NCI-H748 (cell line): Measurements from ENCODE around the gene TAC3.
A peak's percentile ranks its signal among the peaks of the same experiment; 100 is the strongest.

Experiments
- DNase-seq: peaks from one replicate; lab custom pipeline; 2025; ENCODE audit not compliant: unreplicated experiment; lab: John Stamatoyannopoulos, UW

Gene TAC3

DNA sequence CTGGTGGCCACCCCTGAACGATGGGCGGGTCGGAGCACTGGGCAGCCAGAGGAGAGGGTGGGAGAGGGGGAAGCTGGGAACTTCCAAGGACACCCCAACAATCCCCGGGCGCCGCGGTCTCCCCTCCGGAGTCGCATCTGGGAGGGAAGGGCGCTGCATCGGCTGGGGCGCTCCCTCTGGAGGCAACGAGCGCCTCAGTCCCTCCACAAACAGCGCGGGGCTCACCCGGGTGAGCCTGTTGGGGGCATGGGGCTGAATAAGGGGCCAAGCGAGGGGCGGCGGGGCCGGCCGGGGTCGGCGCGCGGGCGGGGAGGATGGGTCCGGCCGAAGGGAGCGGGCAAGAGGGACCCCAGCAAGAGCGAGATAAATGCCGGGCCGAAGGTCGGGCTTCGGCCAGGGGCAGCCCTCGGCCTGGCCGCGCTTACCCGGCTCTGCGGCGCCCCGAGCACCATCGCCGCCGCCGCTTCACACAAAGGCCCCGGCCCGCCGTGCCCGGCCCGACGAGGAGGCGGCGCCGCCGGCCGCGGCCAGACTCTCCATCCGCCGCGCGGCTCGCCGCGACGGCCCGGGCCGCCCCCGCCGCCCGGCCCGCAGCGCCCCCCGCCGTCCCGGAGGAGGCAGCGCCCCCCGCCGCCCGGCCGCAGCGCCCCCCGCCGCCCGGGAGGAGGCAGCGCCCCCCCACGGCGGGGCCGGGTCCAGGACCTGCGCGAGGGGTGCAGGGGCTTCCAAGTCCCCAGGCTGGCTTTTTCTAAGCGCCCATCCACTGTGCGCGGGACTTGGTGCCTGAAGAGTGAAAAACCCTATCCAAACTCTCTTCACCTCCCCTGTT is 10.1 kb downstream of the TAC3 start, which contains the start of gene ZBTB39:
Gene ZBTB39, minus strand, starts transcription at position 567 of the 829 bp plus-strand sequence. CDS start 1,629 bp downstream, outside the sequence.
- DNase-seq: peak; percentile 73

DNA sequence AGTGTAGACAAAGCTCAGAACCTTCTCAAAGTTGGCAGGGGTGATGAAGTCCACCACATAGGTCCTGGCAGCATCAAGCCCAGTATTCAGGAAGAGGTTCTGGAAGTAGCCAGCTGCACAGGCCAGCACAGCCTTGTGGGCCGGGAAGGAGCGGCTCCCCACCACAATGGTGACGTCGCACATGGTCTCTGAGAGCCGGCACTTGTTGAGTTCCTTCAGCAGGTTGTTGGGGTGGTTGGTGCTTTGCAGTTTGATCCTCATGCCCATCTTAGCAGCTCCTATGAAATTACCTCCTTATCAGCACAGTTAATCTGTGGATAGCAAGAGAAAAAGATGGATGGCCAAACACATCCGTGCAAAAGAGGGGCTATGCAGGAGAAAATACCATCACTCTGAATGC is 11.7 kb downstream of the TAC3 start:
- no peak for DNase-seq

DNA sequence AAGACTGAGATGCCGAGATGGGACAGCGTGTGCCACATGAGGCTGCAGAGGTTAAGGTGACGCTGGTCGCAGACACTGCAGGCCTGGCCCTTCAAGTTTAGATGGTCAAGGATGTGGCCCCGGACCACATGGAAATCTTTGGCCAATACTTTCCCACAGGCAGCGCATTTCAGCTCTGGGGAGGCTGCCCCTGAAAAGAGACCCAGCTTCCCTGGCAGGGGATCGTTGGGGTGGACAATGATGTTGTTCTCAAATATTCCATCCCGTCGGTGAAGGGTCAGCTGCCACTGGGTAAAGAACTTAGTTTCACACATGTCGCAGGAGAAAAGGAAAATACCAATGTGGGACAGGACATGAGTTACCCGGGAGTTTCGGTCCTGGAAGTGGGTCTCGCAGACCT is 12.9 kb downstream of the TAC3 start:
- DNase-seq: no peak

- peak; percentile 66 for DNase-seq
Measured at GRCh38 chr12:57001448-57001906, 14.9 kb downstream of the TAC3 start.

GRCh38 chr12:57000393-57000792 is 15.9 kb downstream of the TAC3 start:
- no peak for DNase-seq

GRCh38 chr12:56999456-56999855 is 16.9 kb downstream of the TAC3 start:
- no peak for DNase-seq

DNA sequence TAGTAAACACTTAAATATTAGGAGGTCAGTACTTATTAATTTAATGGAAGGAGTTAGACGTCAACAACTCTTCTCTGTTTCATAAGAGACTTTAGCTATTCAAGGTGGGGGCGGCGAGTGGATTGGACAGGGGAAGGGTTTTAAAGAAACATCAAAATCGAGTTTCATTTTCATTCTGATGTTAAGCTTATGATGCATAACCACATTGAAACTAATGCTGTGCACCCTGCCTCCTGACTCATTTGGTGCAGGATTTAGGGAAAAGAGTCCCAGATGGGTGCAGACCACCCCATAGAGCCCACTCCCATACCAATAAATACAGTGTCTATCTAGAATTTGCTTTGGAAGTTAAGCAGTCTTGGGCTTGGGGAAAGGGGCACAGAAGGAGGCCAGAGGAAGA is 17.3 kb downstream of the TAC3 start:
- DNase-seq: no peak

DNA sequence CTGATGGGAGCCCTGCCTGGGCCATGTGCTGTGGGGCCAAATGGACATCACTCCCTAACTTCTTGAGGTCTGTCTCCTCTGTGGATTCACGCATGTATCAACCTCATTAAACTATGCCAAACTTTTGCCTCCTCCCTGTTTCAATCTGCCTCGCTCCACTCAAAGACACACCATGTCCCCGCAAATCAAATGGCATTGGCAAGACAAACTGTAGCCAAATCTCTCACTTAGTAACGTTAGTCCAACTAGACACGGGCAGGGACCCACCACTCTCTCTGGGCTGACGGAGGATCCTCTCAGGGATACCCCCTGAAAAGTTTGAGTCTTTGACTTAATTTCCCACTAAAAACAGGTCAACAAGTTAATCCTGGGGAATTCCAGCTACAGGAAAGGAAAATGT is 18.0 kb downstream of the TAC3 start:
- no peak for DNase-seq

GRCh38 chr12:56996793-56997545 is 19.4 kb downstream of the TAC3 start:
- no peak for DNase-seq

DNA sequence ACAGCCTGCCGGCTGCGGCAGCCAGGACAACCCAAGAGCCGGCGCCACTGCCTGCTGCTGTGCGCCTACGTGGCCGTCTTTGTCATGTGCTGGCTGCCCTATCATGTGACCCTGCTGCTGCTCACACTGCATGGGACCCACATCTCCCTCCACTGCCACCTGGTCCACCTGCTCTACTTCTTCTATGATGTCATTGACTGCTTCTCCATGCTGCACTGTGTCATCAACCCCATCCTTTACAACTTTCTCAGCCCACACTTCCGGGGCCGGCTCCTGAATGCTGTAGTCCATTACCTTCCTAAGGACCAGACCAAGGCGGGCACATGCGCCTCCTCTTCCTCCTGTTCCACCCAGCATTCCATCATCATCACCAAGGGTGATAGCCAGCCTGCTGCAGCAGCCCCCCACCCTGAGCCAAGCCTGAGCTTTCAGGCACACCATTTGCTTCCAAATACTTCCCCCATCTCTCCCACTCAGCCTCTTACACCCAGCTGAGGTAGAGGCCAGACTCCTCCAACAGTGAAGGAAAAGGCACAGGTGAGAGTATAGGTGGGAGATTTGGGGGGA is 20.3 kb downstream of the TAC3 start:
- no peak for DNase-seq

GRCh38 chr12:56995201-56995929 is 21.0 kb downstream of the TAC3 start:
- no peak for DNase-seq

GRCh38 chr12:56994231-56994746 is 22.0 kb downstream of the TAC3 start:
- no peak for DNase-seq

GRCh38 chr12:56993346-56993745 is 23.0 kb downstream of the TAC3 start:
- DNase-seq: no peak

DNA sequence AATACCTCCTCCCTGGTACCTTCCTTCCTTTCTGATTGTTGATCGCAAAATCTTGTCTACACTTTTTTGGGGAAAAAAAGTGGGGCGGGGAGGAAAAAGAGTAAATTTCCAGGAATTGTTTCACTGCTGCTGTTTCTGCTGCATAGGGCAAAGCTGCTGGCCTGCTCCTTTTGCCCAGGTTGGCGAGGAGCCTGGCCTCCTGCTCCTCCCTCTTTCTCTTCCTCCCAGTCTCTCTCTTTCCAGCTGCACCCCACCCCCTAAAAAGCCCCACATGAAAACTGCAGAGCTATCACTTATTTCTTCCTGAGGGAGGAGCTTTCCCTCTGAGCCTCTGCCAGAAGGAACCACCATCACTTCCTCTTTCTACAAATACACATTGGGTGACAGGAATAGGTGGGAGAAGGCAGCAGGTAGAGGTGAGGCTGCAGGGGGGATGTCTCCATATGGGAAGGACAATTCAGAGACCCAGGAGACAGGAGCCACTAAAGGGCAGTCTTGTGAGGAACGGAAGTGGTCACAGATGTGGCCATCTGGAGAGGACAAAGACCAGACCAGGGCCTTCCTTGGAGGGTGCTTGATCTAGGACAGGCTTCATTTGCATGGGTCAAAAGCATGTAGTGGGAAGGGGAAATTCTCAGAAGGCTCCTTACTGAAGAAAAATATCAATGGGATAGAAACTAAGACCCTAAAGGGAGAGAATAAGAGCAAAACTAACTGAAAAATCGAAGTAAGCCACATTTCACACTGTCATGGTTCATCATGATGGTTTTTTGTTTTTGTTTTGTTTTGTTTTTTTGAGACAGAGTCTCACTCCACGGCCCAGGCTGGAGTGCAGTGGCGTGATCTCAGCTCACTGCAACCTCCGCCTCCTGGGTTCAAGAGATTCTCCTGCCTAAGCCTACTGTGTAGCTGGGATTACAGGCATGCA is 24.7 kb downstream of the TAC3 start:
- DNase-seq: no peak

DNA sequence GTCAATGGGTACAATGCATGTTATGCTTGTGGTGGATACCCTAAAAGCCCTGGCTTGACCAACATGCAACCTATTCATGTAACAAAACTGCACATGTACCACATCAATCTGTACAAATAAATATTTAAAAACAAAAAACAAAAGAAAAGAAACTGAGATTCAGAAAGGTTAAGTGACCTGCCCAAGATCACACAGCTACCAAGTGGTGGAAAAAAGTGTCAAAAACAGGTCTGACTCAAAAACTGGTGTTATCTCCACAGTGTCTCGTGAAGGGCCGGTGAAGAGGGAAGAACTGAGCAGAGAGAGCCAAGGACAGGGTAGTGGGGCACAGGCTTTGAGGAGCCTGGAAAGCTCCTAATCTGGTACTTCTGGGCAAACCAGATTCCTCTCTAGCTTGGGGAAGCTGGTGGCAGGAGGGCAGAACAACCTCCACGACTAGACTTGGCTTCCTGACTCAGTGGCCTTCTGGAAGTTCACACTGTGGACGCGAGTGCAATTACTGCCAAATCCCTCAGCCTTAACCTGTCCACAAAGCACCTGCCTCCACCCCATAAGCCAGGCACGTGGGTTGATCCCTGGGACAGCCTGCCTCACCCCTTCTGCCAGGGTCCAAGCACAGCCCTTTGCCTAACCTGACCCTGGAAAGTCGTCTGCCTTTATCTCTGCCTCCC is 25.5 kb downstream of the TAC3 start:
- no peak for DNase-seq

DNA sequence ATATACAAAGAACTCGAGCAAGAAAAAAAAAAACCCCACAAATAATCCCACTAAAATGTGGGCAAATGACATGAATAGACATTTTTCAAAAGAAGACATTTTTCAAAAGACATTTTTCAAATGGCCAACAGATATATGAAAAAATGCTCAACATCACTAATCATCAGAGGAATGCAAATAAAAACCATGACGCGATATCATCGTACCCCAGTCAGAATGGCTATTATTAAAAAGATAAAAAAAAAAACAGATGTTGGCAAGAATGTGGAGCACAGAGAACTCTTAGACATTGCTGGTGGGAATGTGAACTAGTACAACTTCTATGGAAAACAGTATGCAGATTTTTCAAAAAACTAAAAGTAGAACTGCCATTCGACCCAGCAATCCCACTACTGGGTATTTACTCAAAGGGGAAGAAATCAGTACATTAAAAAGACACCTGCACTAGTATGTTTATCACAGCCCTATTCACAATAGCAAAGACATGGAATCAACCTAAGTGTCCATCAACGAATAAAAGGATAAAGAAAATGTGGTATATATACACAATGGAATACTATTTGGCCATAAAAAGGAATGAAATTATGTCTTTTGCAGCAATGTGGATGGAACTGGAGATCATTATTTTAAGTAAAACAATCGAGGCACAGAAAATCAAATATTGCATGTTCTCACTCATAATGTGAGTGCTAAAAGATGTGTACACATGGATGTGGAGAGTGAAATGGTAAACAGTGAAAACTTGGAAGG is 26.3 kb downstream of the TAC3 start:
- no peak for DNase-seq

GRCh38 chr12:56988207-56988739 is 28.1 kb downstream of the TAC3 start:
- DNase-seq: no peak

DNA sequence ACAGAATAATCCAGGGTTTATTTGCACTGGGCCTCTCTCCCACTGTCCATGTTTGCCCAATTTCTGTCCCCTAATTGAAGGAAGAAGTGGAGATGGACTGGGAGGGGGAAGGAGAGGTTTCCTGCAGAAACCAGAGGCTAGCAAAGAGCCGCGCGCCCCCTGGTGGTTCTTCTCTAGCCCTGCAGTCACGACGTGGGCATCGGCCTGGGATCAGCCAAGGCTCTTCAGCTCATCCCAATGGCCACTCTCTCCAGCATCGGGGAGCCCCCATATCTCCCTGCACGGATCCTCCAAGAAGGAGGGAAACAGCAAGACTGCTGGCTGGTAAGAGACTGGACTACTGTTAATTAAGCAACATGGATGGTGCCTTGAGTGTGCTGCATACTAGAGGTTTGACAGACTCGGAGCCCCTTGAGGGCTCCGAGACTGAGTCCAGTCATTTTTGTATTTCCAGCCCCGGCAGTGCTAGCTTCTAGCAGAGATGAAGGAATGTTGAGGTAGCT is 28.7 kb downstream of the TAC3 start:
- peak; percentile 74 for DNase-seq
